ENCODE measurements around the gene CA5A.
"Not testable (repeated sequence)": the region's sequence is repeated elsewhere in the genome, so short reads cannot be mapped to it uniquely, and the experiment has no call there.

- not testable (repeated sequence) for TF ChIP-seq SIN3A (IDR thresholded peaks at IDR 0.05; ENCODE audit: low read depth); CTCF (IDR thresholded peaks at IDR 0.05 in 2 of 3, conservative IDR thresholded peaks at IDR 0.05 in 1 of 3; ENCODE audit: borderline replicate concordance in 1 of 3, insufficient read depth in 1 of 3, low read depth in 2 of 3, low read length in 2 of 3); TCF7L2 (IDR thresholded peaks at IDR 0.05; ENCODE audit: borderline replicate concordance, extremely low read depth, insufficient read depth, insufficient read length); POLR2A (IDR thresholded peaks at IDR 0.05; ENCODE audit: borderline replicate concordance, extremely low read depth, insufficient read depth, insufficient read length); REST (IDR thresholded peaks at IDR 0.05; ENCODE audit: low read depth); YY1 (IDR thresholded peaks at IDR 0.05; ENCODE audit: extremely low read depth, insufficient replicate concordance, low read depth, low read length); EZH2 (IDR thresholded peaks at IDR 0.05)
Measured at GRCh38 chr16:87979911-87980630, 43.7 kb upstream of the CA5A start.
